Activated CD4-positive, alpha-beta T cell treated with anti-CD3 and anti-CD28 coated beads for 4 hours (primary cell): ENCODE data around the gene MEGF6.
"Not testable (repeated sequence)": the region's sequence is repeated elsewhere in the genome, so short reads cannot be mapped to it uniquely, and the experiment has no call there.

Experiments used
- DNase-seq, 2 donors: peaks; one replicate each; pipeline ENCODE4 v3.0.0-alpha.2; 2020

MEGF6 gene

GRCh38 chr1:3626025-3626424 lies 14.7 kb upstream of the MEGF6 start:
- no peak for DNase-seq

GRCh38 chr1:3625151-3625907 lies 14.0 kb upstream of the MEGF6 start:
- DNase-seq = peak in 1 of 2 donors; percentile 22

- DNase-seq = peak; percentile 97 to 98
These were observed 13.2 kb upstream of the MEGF6 start, which contains the start of gene TPRG1L for GRCh38 chr1:3624200-3625136. Gene TPRG1L, plus strand, starts transcription at chr1:3625015. Its CDS starts 58 bp downstream, at chr1:3625073.

DNA sequence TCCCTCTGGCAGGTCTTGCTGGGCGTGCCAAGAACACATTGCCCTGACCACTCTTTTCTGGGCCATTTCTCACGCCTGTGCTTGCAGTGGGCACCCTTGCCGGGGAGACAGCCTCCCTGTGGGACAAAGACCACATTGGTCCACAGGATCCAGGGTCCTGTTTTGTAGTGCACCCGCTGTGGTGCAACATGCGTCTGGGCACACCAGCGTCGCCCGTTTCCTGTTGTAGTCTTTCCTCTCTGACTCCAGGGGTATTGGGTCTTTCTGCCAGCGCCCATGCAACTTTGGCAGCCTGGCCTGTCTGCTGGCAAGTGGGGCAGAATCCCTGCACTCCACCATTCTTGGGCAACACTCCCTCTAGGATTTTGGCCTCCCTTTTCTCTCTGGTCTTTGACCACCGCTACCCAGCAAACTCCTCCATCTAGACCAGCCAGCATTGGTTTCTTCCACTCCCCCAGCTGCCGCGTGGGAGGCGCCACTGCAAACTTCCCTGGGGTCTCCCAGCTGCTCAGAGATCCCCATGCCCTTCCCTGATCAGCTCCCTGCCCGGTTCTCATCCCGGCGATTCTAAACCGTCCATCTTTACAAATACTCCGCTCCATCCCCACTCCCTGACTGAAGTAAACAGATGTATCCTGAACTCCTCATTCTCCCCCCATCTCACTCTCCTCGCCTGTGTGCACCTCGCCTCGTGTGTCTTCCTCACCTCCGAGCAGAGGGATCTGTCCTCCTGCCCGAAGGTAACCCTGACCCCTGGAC lies 12.3 kb upstream of the MEGF6 start:
- no peak for DNase-seq

DNA sequence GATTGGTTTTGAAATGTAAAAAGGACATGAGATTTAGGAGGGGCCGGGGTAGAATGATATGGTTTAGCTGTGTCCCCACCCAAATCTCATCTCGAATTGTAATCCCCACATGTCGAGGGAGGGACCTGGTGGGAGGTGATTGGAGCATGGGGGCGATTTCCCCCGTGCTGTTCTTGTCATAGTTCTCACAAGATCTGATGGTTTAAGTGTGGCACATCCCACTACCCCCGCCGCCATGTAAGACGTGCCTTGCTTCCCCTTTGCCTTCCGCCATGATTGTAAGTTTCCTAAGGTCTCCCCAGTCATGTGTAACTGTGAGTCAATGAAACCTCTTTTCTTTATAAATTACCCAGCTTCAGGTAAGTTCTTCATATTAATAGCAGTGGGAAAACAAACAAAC lies 10.8 kb upstream of the MEGF6 start:
- DNase-seq = not testable (repeated sequence)

GRCh38 chr1:3621151-3621671 lies 9.9 kb upstream of the MEGF6 start:
- peak in 1 of 2 donors; percentile 9 for DNase-seq

GRCh38 chr1:3620708-3621107 lies 9.4 kb upstream of the MEGF6 start:
- no peak for DNase-seq

DNA sequence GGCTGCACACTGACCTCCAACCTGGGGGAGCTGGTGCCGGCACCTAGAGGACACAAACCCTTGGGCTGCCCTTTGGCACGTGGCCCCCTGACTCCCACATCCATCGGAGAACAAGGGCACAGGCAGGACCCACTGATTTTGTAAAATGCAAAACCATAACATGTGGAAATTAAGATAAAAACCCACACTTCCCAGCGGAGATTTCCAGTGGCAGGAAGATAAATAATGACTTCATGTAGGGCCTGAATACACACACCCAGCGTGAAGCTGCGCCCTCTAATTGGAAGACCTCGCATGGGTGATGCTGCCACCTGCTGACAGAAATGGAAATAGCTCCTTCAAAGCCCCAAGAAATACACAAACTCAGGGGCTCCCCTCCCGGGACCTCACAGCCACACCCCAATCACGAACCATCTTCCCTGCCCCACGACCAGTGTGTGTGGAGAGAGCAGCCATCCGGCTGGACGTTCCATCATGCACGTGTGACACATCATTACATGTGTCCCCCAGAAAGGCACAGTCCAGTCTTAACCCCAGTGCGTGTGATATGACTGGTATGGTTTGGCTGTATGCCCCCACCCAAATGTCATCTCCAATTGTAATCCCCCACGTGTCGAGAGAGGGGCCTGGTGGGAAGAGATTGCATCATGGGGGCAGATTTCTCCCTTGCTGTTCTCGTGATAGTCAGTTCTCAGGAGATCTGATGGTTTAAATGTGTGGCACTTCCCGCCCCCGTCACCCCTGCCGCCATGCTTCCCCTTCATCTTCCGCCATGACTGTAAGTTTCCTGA lies 7.8 kb upstream of the MEGF6 start:
- DNase-seq = peak; percentile 70 to 78

GRCh38 chr1:3618531-3618880 lies 7.2 kb upstream of the MEGF6 start:
- DNase-seq = no peak

GRCh38 chr1:3617806-3618345 lies 6.6 kb upstream of the MEGF6 start:
- no peak for DNase-seq

GRCh38 chr1:3616861-3617260 lies 5.6 kb upstream of the MEGF6 start:
- no peak for DNase-seq

DNA sequence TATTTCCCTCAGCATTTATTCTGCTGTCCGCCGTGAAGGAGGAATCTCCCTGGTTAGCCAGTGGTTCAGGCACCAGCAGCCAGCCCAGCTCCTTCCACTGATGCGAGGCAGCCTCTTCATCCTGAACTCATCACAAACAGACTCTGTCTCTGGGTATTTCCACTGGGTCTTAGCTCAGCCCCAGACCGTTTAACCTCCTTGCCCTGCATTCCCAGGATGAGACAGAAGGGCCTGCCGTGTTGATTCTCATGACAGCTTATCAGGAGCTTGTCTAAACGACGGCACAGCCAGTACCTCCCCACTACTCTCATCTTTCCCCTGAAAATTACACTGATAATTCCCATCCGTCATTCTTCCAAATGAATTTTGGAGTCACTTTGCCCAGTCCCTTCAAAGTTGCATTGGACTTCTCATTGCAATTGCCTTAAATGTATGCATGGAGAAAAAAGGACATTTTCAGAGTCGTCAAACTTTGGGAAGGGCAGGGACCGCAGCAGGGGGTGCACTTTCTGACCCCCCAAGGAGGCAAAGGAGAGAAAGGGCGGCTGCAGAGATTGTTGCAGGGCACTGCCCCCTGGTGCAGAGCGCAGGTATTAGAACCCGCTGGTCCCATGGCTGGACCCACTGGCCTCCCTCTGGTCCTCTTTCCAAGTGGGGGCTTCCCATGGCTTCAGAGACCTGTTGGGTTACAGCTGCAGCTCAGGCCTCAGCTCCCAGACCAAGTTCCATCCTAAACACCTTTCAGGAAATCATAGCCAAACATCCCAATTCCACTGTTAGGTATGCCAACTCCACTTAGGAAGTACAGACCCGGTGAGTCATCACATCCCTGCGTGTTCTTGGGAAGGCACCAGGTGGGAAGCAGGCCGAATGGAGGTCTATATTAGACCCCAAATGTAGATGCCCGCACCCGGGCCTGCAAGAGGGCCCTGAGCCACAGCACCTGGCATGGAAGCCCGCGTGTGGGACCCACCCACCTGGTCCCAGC lies 3.7 kb upstream of the MEGF6 start:
- DNase-seq = no peak

GRCh38 chr1:3612123-3612522 lies 815 bp upstream of the MEGF6 start:
- DNase-seq = no peak

DNA sequence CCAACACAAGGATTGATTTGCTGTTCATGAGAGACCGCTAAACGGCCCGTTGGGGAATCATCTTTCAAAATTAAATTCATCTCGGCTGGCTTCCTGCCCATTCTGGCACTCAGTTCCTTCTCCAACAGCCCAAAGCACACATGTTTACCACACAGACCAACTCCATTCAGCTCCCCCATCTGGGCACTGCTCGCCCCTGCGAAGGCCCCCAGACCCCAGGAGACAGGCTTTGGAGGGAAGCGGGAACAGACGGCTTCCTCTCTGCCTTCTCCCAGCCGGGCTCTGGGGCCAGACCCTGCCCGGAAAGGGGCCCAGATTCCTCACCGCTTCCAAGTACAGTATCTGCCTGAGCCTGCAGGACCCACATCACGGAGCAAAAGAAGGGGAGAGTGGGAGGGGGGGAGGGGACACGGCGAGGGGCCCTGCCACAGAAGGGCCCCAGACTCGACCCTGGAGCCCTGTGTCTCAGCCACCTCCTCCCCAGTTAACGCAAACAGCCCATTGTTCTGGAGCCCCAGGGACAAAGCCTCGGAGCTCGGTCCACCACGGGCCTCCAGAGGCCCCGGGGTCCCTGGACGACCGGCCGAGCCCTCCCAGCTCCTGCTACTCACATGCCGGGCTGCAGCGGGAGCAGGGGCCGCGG lies 660 bp downstream of the MEGF6 start:
- no peak for DNase-seq

GRCh38 chr1:3609769-3610526 lies 1.4 kb downstream of the MEGF6 start:
- no peak for DNase-seq

GRCh38 chr1:3609016-3609768 lies 2.1 kb downstream of the MEGF6 start:
- DNase-seq = no peak

DNA sequence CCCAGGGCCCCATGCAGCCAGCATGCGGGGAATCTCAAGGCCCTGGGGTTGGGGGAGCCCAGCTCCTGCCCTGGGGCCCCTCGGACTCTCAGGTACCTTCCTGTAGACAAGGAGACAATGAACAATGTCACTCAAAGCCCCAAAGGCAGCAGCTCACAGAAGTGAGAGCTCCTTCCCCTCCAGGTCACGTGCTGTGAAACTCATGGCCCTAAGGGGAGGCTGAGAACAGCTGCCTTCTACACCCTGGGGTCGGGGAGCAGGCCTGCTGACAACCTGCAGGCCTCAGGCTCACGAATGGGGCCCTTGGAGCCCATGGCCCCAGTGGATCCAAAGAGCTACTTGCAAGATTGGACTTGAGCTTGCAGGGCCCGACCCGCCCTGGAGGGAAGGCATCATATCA lies 3.2 kb downstream of the MEGF6 start:
- DNase-seq = no peak

GRCh38 chr1:3607703-3608065 lies 3.6 kb downstream of the MEGF6 start:
- DNase-seq = no peak
